ENCODE data around the gene NT5M. TPM values are rescaled to one million over a fixed set of nuclear protein-coding genes. Genes with fewer than 3 reads are reported as not detected.

The NT5M gene
- polyA plus RNA-seq, 3 donors, result 0.23 to 0.57 (median 0.25) TPM

GRCh38 chr17:17343160-17343735 lies 40.1 kb downstream of the NT5M start:
- Mint-ChIP-seq H3K4me1 (peaks cover 2% of the 10 kb centered on the region), H3K27me3 (ENCODE audit: low read depth in 3 of 3) (peaks cover 0 to 1% (median 0%) of the 10 kb centered on the region in 3 donors), H3K27ac (no peak overlapping the region), H3K4me3 (no peak overlapping the region), H3K9me3 (no peaks in the 10 kb centered on the region), H3K36me3 (peaks cover 9 to 11% of the 10 kb centered on the region in 2 donors)
- no peak overlapping the region for H3K9ac ChIP-seq (ENCODE audit: insufficient read depth, low read length, poor library complexity, severe bottlenecking)
- no peaks in the 10 kb centered on the region for H4K20me1 ChIP-seq (ENCODE audit: insufficient read depth, low read length)
- no peaks in the 10 kb centered on the region for H3K36me3 ChIP-seq (replicated peaks in 1 of 2; ENCODE audit: control insufficient read depth in 1 of 2, insufficient read depth in 2 of 2, low read length in 2 of 2)
- no peaks in the 10 kb centered on the region for H3K4me1 ChIP-seq (ENCODE audit: control insufficient read depth in 1 of 2, insufficient read depth in 2 of 2, low read length in 2 of 2)
- no peaks in the 10 kb centered on the region for H3K79me2 ChIP-seq (ENCODE audit: insufficient read depth, low read length)
- H3K4me3 ChIP-seq (replicated peaks in 1 of 3; ENCODE audit: low read depth in 2 of 3, low read length in 3 of 3), result no peak overlapping the region
- TF ChIP-seq, protein P1, sequence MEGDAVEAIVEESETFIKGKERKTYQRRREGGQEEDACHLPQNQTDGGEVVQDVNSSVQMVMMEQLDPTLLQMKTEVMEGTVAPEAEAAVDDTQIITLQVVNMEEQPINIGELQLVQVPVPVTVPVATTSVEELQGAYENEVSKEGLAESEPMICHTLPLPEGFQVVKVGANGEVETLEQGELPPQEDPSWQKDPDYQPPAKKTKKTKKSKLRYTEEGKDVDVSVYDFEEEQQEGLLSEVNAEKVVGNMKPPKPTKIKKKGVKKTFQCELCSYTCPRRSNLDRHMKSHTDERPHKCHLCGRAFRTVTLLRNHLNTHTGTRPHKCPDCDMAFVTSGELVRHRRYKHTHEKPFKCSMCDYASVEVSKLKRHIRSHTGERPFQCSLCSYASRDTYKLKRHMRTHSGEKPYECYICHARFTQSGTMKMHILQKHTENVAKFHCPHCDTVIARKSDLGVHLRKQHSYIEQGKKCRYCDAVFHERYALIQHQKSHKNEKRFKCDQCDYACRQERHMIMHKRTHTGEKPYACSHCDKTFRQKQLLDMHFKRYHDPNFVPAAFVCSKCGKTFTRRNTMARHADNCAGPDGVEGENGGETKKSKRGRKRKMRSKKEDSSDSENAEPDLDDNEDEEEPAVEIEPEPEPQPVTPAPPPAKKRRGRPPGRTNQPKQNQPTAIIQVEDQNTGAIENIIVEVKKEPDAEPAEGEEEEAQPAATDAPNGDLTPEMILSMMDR (IDR thresholded peaks at IDR 0.05), result no peak
- no peak overlapping the region for H2AFZ ChIP-seq (ENCODE audit: insufficient read depth, low read depth, low read length, poor library complexity, severe bottlenecking)
- WGBS (ENCODE audit: insufficient coverage), result 93% methylated on average over 6 of the region's 13 CpGs
- DNase-seq, result no peak
- H3K27me3 ChIP-seq (ENCODE audit: control insufficient read depth in 2 of 2, insufficient read depth in 2 of 2, low read length in 2 of 2), result no peaks in the 10 kb centered on the region
- H3K9me3 ChIP-seq (replicated peaks in 1 of 2; ENCODE audit: control insufficient read depth in 1 of 2, insufficient read depth in 1 of 2, low read length in 2 of 2), result no peaks in the 10 kb centered on the region
- intact Hi-C loops (cut with micrococcal nuclease), result no loop called here
- H3K27ac ChIP-seq (ENCODE audit: low read depth in 1 of 2, low read length in 2 of 2), result no peak overlapping the region
- H3K4me2 ChIP-seq (replicated peaks; ENCODE audit: extremely low read depth, low read length, poor library complexity, severe bottlenecking), result no peak overlapping the region

- H3K27ac Mint-ChIP-seq, result no peak overlapping the region
- TF ChIP-seq, protein P1 (IDR thresholded peaks at IDR 0.05), result no peak
Measured at GRCh38 chr17:17343896-17344506, 40.8 kb downstream of the NT5M start.

More at GRCh38 chr17:17343896-17344506, 40.8 kb downstream of the NT5M start:
- H3K9me3 Mint-ChIP-seq, result no peaks in the 10 kb centered on the region
- H3K4me3 Mint-ChIP-seq, result no peak overlapping the region
- 94% methylated on average over 14 of the region's 14 CpGs for WGBS (ENCODE audit: insufficient coverage)
- Histone ChIP-seq H3K79me2 (ENCODE audit: insufficient read depth, low read length) (no peaks in the 10 kb centered on the region), H3K36me3 (replicated peaks in 1 of 2; ENCODE audit: control insufficient read depth in 1 of 2, insufficient read depth in 2 of 2, low read length in 2 of 2) (no peaks in the 10 kb centered on the region), H3K4me3 (replicated peaks in 1 of 3; ENCODE audit: low read depth in 2 of 3, low read length in 3 of 3) (no peak overlapping the region), H2AFZ (ENCODE audit: insufficient read depth, low read depth, low read length, poor library complexity, severe bottlenecking) (no peak overlapping the region), H3K27ac (ENCODE audit: low read depth in 1 of 2, low read length in 2 of 2) (no peak overlapping the region), H3K9me3 (replicated peaks in 1 of 2; ENCODE audit: control insufficient read depth in 1 of 2, insufficient read depth in 1 of 2, low read length in 2 of 2) (no peaks in the 10 kb centered on the region), H3K27me3 (ENCODE audit: control insufficient read depth in 2 of 2, insufficient read depth in 2 of 2, low read length in 2 of 2) (no peaks in the 10 kb centered on the region), H3K9ac (ENCODE audit: insufficient read depth, low read length, poor library complexity, severe bottlenecking) (no peak overlapping the region), H3K4me1 (ENCODE audit: control insufficient read depth in 1 of 2, insufficient read depth in 2 of 2, low read length in 2 of 2) (no peaks in the 10 kb centered on the region), H3K4me2 (replicated peaks; ENCODE audit: extremely low read depth, low read length, poor library complexity, severe bottlenecking) (no peak overlapping the region), H4K20me1 (ENCODE audit: insufficient read depth, low read length) (no peaks in the 10 kb centered on the region)
- no peak for DNase-seq
- H3K4me1 Mint-ChIP-seq, result peaks cover 2% of the 10 kb centered on the region
- peaks cover 9 to 11% of the 10 kb centered on the region in 2 donors for H3K36me3 Mint-ChIP-seq
- H3K27me3 Mint-ChIP-seq (ENCODE audit: low read depth in 3 of 3), result peaks cover 0 to 1% (median 0%) of the 10 kb centered on the region in 3 donors
- intact Hi-C loops (cut with micrococcal nuclease), result no loop called here
